Testis (tissue), 3 donors: ENCODE results near the gene SLIT3. TPM values are rescaled to one million over a fixed set of nuclear protein-coding genes. Genes with fewer than 3 reads are reported as not detected.

Experiments used
- DNase-seq: peaks from one replicate; pipeline ENCODE4 v3.0.0-alpha.2; 2019
- H3K27ac ChIP-seq, 2 donors: fragments of 200-600 bp; sonication (generic); one replicate each; pipeline ENCODE4 v1.5.1; 2019
- H3K27me3 ChIP-seq: fragments of 200-600 bp; sonication (generic); one replicate; pipeline ENCODE4 v1.5.1; 2019
- H3K36me3 ChIP-seq: fragments of 200-600 bp; sonication (generic); one replicate; pipeline ENCODE4 v1.5.1; 2017; ENCODE audit warnings: low read depth; ENCODE audit errors: missing control alignments
- H3K4me1 ChIP-seq: fragments of 200-600 bp; sonication (generic); one replicate; pipeline ENCODE4 v1.5.1; 2019
- H3K4me3 ChIP-seq, 2 donors: fragments of 200-600 bp; sonication (generic); one replicate each; pipeline ENCODE4 v1.5.1; 2017 to 2019
- H3K9me3 ChIP-seq: fragments of 200-600 bp; sonication (generic); one replicate; pipeline ENCODE4 v1.5.1; 2017
- POLR2A ChIP-seq: fragments of 450-650 bp; IDR thresholded peaks from one replicate; pipeline ENCODE4 v1.6.1; 2017; ENCODE audit warnings: antibody characterized with exemption, mild to moderate bottlenecking, moderate library complexity
- WGBS, 2 donors: methylation state at CpG; one replicate each; pipeline ENCODE4 v1.1.5; 2018; 5-methylcytosine and 5-hydroxymethylcytosine counted together
- intact Hi-C: fragments of 100-400 bp; cut with DNase I; formaldehyde crosslinking; loops from one replicate; pipeline ENCODE4 v1.15.1; 2023; ENCODE audit warnings: low total_unique reads
- polyA plus RNA-seq: library from polyadenylated mRNA; stranded (reverse); fragments of 350-450 nt; fragmentation: Illumina TruSeq; extraction: RNeasy Lipid Tissue Mini Kit (QIAGEN cat#74804); gene quantifications from one replicate; pipeline ENCODE4 v1.2.3, GENCODE V29; 2014; ENCODE audit warnings: low read depth, low replicate concordance; ENCODE audit not compliant: insufficient read depth
- total RNA-seq, 2 donors: library from RNA; depleted of rRNA; stranded (reverse); fragments of >200 nt; gene quantifications; one replicate each; pipeline ENCODE4 v1.2.3, GENCODE V29; 2016
- TF ChIP-seq, protein P1 (sequence below), 3 experiments: fragments of 450-650 bp in 2 of 3; fragments of 200-600 bp in 1 of 3; sonication (generic) in 1 of 3; IDR thresholded peaks; one replicate each; pipeline ENCODE4 v1.5.1; 2016 to 2019; ENCODE audit warnings: antibody characterized with exemption in 3 of 3, mild to moderate bottlenecking in 2 of 3, moderate library complexity in 1 of 3

Gene SLIT3
- total and polyA plus RNA-seq, 3 donors from 2014 or later = 4.8 to 23.2 (median 7.8) TPM

DNA sequence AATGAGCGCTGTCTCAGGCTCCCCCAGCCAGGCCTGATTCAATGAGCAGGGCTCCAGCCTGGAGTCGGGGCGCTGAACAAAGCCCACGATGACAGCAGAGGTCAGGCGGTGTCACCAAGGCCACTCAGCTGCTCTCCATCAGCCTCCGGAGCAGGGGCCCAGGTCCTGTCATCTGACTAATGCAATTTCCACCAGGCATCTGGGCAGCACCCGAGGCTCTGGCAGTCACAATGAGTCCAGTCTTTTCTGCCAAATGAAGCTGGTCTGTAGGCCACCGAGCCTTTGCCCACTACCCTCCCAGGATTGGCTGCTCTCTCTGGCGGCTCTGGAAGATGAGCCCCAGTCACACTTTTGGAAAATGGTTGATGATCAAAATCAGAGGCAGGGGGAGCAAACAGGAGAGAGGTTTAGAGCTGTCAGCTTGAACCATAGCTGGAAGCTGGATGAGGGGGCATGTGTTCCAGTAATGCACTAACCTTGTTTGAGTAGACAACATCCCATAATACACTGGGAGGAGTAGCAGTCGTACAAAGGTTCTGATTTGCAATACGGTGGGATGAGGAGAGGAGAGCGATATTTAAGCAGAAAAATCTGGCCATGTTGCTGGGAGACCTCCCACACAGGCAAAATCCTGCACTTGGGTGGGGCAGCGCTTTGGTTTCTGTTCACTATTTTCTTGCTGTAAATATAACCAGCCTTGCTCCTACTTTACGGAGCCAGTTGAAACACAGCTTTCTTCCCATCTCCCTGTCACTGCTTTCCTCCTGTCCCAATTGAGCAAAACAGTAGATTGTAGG, 415.4 kb downstream of the SLIT3 start:
- H3K27ac ChIP-seq = no peak overlapping the region
- no peaks in the 10 kb centered on the region for H3K4me1 ChIP-seq
- 72 to 82% methylated on average over 14 of the region's 14 CpGs for WGBS, 2 donors
- intact Hi-C loops = no loop called here
- H3K4me3 ChIP-seq = no peak overlapping the region
- no peak for DNase-seq
- no peak for TF ChIP-seq POLR2A
- H3K9me3 ChIP-seq = no peaks in the 10 kb centered on the region
- H3K36me3 ChIP-seq = no peaks in the 10 kb centered on the region
- no peaks in the 10 kb centered on the region for H3K27me3 ChIP-seq

- WGBS, 2 donors = 73 to 76% methylated on average over 8 of the region's 8 CpGs
- TF ChIP-seq, protein P1, sequence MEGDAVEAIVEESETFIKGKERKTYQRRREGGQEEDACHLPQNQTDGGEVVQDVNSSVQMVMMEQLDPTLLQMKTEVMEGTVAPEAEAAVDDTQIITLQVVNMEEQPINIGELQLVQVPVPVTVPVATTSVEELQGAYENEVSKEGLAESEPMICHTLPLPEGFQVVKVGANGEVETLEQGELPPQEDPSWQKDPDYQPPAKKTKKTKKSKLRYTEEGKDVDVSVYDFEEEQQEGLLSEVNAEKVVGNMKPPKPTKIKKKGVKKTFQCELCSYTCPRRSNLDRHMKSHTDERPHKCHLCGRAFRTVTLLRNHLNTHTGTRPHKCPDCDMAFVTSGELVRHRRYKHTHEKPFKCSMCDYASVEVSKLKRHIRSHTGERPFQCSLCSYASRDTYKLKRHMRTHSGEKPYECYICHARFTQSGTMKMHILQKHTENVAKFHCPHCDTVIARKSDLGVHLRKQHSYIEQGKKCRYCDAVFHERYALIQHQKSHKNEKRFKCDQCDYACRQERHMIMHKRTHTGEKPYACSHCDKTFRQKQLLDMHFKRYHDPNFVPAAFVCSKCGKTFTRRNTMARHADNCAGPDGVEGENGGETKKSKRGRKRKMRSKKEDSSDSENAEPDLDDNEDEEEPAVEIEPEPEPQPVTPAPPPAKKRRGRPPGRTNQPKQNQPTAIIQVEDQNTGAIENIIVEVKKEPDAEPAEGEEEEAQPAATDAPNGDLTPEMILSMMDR (IDR thresholded peaks at IDR 0.05) = no peak
- TF ChIP-seq POLR2A = no peak
- H3K9me3 ChIP-seq = no peaks in the 10 kb centered on the region
- H3K4me3 ChIP-seq = no peak overlapping the region
- no peak for DNase-seq
- H3K36me3 ChIP-seq = no peaks in the 10 kb centered on the region
- H3K4me1 ChIP-seq = no peaks in the 10 kb centered on the region
- intact Hi-C loops = no loop called here
- no peaks in the 10 kb centered on the region for H3K27me3 ChIP-seq
- H3K27ac ChIP-seq = no peak overlapping the region
Measured at GRCh38 chr5:168883991-168884390, 416.9 kb downstream of the SLIT3 start.

GRCh38 chr5:168883281-168883741, 417.6 kb downstream of the SLIT3 start:
- TF ChIP-seq, protein P1 (IDR thresholded peaks at IDR 0.05) = no peak
- TF ChIP-seq POLR2A = no peak
- intact Hi-C loops = no loop called here
- H3K4me3 ChIP-seq = no peak overlapping the region

DNA sequence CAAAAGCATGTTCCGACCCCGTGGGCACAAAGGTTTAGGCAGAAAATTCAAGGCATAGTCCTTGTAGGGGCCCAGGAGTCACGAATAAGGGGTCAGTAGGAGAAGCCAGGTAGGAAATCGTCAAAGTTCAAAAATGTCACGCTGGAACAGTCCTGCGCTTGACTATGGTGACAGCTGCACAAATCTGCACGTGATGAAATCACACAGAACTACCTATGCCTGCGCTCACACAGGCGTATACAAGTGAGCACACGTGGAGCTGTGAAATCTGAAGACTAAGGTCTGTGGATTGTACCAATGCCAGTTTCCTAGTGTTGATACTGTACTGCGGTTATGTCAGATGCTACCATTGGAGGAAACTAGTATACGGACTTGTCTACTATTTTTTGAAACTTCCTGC, 418.7 kb downstream of the SLIT3 start:
- no peak overlapping the region for H3K27ac ChIP-seq
- no peaks in the 10 kb centered on the region for H3K36me3 ChIP-seq
- H3K27me3 ChIP-seq = no peaks in the 10 kb centered on the region
- TF ChIP-seq, protein P1 (IDR thresholded peaks at IDR 0.05) = no peak
- TF ChIP-seq POLR2A = no peak
- WGBS, 2 donors = 90 to 91% methylated on average over 12 of the region's 12 CpGs
- H3K9me3 ChIP-seq = no peaks in the 10 kb centered on the region
- DNase-seq = no peak
- H3K4me3 ChIP-seq = no peak overlapping the region
- intact Hi-C loops = no loop called here
- H3K4me1 ChIP-seq = no peaks in the 10 kb centered on the region

More at GRCh38 chr5:168883281-168883741, 417.6 kb downstream of the SLIT3 start:
- Histone ChIP-seq H3K36me3 (no peaks in the 10 kb centered on the region), H3K4me1 (no peaks in the 10 kb centered on the region), H3K27me3 (no peaks in the 10 kb centered on the region), H3K27ac (no peak overlapping the region), H3K9me3 (no peaks in the 10 kb centered on the region)
- DNase-seq = no peak
- 72 to 74% methylated on average over 16 of the region's 16 CpGs for WGBS, 2 donors

- intact Hi-C loops = no loop called here
- DNase-seq = no peak
- Histone ChIP-seq H3K36me3 (no peaks in the 10 kb centered on the region), H3K4me1 (no peaks in the 10 kb centered on the region), H3K27me3 (no peaks in the 10 kb centered on the region), H3K27ac (no peak overlapping the region), H3K9me3 (no peaks in the 10 kb centered on the region), H3K4me3 (no peak overlapping the region)
- TF ChIP-seq, protein P1 (IDR thresholded peaks at IDR 0.05) = no peak
- TF ChIP-seq POLR2A = no peak
- 78 to 82% methylated on average over 11 of the region's 11 CpGs for WGBS, 2 donors
Measured at GRCh38 chr5:168881427-168882149, 419.4 kb downstream of the SLIT3 start.
